GM12864 (cell line): ENCODE data around the gene CDON.
"Not testable (repeated sequence)": the region's sequence is repeated elsewhere in the genome, so short reads cannot be mapped to it uniquely, and the experiment has no call there.

Experiments used
- DNase-seq: peaks from one replicate; pipeline ENCODE4 v3.0.0-alpha.2; 2011; ENCODE audit warnings: low read depth
- H3K4me3 ChIP-seq: 2 replicates; pipeline ENCODE4 v1.5.1; 2011; ENCODE audit warnings: mild to moderate bottlenecking, low read depth, low read length, control low read depth
- TF ChIP-seq, protein P1 (sequence below): IDR thresholded peaks from 2 replicates; pipeline ENCODE4 v1.5.1; 2011; ENCODE audit warnings: low read depth, mild to moderate bottlenecking, moderate library complexity, low read length, control low read depth, inconsistent platforms; ENCODE audit errors: missing control alignments

Gene CDON

DNA sequence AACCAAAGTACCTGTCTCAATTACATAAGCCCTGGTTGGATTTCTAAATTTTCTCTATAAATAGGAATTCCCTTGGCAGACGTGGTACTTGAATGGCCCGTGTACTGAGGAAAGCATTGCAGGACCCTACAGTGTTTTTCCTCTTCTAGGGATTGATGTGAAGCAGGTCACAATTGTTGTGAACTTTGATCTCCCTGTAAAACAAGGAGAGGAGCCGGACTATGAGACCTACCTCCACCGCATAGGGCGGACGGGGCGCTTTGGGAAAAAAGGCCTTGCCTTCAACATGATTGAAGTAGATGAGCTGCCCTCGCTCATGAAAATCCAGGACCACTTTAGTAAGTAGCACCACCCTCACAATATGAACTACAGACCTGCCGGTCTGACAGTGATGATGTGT lies 141.6 kb downstream of the CDON start:
- DNase-seq = no peak
- TF ChIP-seq, protein P1, sequence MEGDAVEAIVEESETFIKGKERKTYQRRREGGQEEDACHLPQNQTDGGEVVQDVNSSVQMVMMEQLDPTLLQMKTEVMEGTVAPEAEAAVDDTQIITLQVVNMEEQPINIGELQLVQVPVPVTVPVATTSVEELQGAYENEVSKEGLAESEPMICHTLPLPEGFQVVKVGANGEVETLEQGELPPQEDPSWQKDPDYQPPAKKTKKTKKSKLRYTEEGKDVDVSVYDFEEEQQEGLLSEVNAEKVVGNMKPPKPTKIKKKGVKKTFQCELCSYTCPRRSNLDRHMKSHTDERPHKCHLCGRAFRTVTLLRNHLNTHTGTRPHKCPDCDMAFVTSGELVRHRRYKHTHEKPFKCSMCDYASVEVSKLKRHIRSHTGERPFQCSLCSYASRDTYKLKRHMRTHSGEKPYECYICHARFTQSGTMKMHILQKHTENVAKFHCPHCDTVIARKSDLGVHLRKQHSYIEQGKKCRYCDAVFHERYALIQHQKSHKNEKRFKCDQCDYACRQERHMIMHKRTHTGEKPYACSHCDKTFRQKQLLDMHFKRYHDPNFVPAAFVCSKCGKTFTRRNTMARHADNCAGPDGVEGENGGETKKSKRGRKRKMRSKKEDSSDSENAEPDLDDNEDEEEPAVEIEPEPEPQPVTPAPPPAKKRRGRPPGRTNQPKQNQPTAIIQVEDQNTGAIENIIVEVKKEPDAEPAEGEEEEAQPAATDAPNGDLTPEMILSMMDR = no peak
- no peak overlapping the region for H3K4me3 ChIP-seq

DNA sequence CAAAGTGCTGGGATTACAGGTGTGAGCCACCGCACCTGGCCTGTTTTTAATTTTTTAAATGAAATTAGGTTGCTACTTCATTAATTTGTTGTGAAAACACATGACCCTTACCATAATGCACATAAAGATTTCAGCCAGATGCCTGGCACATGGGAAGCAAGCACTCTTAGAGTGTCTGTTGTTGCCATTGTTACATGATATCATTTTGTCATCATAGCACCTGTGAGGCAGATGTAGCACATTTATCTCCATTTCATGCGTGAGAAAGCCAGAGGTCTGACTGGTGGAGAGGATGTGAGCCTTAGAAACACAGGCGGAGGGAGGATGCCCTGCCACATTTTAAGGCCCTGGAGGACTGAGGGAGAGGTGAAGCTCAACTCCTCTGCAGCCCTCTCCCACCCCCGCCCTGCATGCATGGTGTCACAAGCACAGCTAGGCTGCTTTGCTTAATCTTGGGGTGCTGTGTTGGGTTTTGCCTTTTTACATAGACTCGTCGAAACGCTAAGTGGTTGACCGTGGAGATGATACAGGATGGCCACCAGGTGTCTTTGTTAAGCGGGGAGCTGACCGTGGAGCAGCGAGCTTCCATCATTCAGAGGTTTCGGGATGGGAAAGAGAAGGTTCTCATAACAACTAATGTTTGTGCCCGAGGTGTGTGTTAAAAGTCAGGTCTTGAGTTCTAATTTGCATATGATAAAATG lies 144.4 kb downstream of the CDON start:
- H3K4me3 ChIP-seq = no peak overlapping the region
- DNase-seq = no peak
- TF ChIP-seq, protein P1 = no peak

DNA sequence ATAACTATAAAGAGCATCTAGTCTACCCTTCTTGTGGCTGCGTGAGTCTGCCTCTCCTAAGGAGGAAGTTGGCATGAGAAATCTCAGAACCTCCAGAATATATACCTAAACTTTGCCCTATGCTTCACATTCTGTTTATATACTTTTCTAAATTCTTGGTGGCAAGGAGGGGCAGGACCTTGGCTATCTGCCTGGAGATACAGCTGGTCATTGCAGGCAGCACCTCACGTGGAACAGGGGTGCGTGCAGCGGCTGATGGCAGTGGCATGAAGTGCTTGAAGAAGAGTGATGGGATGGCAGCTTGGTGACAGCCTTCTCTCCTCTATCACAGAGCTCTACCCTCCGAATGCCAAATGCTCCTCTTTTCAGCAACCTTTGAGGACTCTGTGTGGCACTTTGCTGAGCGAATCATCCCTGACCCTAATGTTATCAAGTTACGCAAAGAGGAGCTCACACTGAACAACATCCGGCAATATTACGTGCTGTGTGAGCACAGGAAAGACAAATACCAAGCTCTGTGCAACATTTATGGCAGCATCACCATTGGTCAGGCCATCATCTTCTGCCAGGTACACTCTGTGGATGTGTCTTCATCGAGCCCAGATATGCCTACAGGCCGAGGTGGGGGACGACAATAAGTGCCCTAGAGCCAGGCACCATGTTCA lies 145.9 kb downstream of the CDON start:
- TF ChIP-seq, protein P1 = no peak
- no peak overlapping the region for H3K4me3 ChIP-seq
- no peak for DNase-seq

DNA sequence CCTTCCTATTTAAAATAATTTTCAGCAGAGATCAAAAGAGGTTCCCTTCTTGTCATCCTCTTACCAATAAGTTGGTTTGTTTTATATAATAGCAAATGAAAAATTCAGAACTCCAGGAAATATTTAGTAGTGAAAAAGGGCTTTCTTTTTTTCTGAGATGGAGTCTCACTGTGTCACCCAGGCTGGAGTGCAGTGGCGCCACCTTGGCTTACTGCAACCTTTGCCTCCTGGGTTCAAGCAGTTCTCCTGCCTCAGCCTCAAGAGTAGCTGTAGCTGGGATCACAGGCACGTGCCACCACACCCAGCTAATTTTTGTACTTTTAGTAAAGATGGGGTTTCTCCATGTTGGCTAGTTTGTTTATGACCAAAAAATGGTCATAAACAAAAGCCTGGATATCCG lies 148.1 kb downstream of the CDON start:
- not testable (repeated sequence) for H3K4me3 ChIP-seq, DNase-seq

DNA sequence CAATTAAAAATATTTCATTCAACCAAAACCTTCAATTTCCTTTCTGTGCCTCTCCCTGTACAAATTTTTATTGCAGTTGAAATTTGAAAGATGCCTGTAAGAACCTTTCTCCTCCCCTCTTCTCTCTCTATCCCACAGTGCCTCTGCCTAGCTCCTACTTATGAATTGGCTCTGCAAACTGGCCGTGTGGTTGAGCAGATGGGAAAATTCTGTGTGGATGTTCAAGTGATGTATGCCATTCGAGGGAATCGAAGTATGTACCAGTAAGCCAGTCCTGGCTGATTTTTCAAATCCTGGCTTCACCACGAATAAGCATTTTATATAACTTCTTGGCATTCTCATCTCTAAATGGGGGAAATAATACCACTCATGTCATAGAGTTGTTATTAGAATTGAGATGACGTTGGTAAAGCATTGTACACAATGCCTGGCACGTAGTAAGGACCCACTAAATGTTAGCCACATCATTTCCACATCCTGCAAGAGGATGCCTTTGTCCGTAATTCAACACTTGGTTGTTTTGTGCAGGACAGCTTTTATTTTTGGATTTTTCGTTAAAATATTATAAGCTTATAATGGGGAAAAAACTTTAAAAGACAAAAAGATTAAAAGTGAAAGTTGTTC lies 152.3 kb downstream of the CDON start:
- TF ChIP-seq, protein P1 = no peak
- H3K4me3 ChIP-seq = no peak overlapping the region
- no peak for DNase-seq
